ENCODE results near the gene LENEP.
A peak's percentile ranks its signal among the peaks of the same experiment; 100 is the strongest.
"Not testable (repeated sequence)": the region's sequence is repeated elsewhere in the genome, so short reads cannot be mapped to it uniquely, and the experiment has no call there.

LENEP gene

DNA sequence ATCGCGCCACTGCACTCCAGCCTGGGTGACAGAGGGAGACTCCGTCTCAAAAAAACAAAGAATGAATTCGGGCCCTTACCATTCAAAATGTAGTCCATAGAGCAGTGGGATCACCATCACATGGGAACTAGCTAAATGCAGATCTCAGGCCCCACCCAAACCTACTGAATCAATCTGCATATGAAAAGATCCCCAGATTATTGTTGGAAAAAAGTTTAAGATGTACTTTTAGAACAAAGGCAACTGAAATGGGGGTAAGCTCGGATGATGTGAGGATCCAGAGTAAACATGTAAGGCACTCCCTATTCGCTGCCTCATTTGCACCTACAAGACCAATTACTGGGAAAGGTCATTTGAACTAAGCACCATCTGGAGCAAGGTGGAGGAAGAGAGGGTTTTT is 11.0 kb upstream of the LENEP start:
- no peaks in the 10 kb centered on the region for H3K4me1 ChIP-seq
- no peak overlapping the region for H3K4me3 ChIP-seq (ENCODE audit: low read depth, low read length)
- H3K4me2 ChIP-seq (ENCODE audit: low read length): peak overlapping the region; percentile 63
- H3K79me2 ChIP-seq: peaks cover 7% of the 10 kb centered on the region
- peak overlapping the region; percentile 21 for H2AFZ ChIP-seq
- H3K9me3 ChIP-seq (ENCODE audit: control insufficient read depth, low read length): no peaks in the 10 kb centered on the region
- H3K27me3 ChIP-seq (ENCODE audit: control insufficient read depth, insufficient read depth, low read length): no peaks in the 10 kb centered on the region
- no peak overlapping the region for H3K27ac ChIP-seq
- no peaks in the 10 kb centered on the region for H3K36me3 ChIP-seq (ENCODE audit: control insufficient read depth, insufficient read depth, low read length)
- no peak overlapping the region for H3K9ac ChIP-seq
- TF ChIP-seq, protein P1, sequence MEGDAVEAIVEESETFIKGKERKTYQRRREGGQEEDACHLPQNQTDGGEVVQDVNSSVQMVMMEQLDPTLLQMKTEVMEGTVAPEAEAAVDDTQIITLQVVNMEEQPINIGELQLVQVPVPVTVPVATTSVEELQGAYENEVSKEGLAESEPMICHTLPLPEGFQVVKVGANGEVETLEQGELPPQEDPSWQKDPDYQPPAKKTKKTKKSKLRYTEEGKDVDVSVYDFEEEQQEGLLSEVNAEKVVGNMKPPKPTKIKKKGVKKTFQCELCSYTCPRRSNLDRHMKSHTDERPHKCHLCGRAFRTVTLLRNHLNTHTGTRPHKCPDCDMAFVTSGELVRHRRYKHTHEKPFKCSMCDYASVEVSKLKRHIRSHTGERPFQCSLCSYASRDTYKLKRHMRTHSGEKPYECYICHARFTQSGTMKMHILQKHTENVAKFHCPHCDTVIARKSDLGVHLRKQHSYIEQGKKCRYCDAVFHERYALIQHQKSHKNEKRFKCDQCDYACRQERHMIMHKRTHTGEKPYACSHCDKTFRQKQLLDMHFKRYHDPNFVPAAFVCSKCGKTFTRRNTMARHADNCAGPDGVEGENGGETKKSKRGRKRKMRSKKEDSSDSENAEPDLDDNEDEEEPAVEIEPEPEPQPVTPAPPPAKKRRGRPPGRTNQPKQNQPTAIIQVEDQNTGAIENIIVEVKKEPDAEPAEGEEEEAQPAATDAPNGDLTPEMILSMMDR (IDR thresholded peaks at IDR 0.05): no peak

DNA sequence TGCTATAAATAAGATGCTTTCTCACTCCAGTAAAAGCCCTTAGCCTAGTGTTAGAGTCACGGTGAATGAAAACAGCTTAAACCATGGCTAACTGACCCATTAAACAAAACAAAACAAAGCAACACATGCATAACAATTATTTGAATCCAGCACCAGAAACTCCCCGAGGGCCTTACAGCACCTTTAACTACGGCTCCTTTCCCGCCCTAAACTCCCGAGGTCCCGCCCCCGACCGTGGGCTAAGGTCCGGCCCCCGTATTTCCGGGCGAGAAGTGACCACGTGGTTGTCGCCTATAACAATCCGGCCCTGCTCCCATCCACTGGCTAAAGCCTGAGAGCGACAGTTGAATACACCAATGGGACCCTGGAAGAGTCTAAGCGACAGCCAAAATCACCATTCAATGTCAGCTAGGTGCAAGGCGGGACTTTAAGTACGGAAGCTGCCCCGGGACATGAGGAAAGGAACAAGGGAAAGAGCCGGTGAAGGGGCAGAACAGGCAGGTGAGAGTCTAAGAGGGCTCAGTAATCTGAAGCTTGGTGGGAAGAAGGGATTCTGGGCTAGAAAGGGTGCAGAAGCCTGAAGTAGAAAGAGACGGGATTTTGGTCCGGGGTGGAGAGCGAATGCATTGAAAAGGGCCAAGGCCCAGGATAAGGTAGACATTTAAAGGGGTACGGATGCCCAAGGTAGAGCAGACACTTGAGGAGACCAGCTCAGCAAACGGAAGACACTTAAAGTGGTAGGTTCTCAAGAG is 10.3 kb upstream of the LENEP start, which contains the start of gene FLAD1:
Gene FLAD1 (plus strand): TSS at position 448 of the 752 bp plus-strand sequence. CDS start 351 bp downstream, outside the sequence.
- H3K27me3 ChIP-seq (ENCODE audit: control insufficient read depth, insufficient read depth, low read length): no peaks in the 10 kb centered on the region
- no peak within 1 kb of the TSS for H3K9ac ChIP-seq
- H3K4me2 ChIP-seq (ENCODE audit: low read length): peak within 1 kb of the TSS; percentile 95
- H3K9me3 ChIP-seq (ENCODE audit: control insufficient read depth, low read length): no peaks in the 10 kb centered on the region
- H2AFZ ChIP-seq: peak within 1 kb of the TSS; percentile 65
- H3K4me1 ChIP-seq: no peaks in the 10 kb centered on the region
- no peaks in the 10 kb centered on the region for H3K36me3 ChIP-seq (ENCODE audit: control insufficient read depth, insufficient read depth, low read length)
- peaks cover 5% of the 10 kb centered on the region for H3K79me2 ChIP-seq
- peak within 1 kb of the TSS; percentile 18 for H3K27ac ChIP-seq
- TF ChIP-seq, protein P1 (IDR thresholded peaks at IDR 0.05): no peak
- peak within 1 kb of the TSS; percentile 83 for H3K4me3 ChIP-seq (ENCODE audit: low read depth, low read length)

DNA sequence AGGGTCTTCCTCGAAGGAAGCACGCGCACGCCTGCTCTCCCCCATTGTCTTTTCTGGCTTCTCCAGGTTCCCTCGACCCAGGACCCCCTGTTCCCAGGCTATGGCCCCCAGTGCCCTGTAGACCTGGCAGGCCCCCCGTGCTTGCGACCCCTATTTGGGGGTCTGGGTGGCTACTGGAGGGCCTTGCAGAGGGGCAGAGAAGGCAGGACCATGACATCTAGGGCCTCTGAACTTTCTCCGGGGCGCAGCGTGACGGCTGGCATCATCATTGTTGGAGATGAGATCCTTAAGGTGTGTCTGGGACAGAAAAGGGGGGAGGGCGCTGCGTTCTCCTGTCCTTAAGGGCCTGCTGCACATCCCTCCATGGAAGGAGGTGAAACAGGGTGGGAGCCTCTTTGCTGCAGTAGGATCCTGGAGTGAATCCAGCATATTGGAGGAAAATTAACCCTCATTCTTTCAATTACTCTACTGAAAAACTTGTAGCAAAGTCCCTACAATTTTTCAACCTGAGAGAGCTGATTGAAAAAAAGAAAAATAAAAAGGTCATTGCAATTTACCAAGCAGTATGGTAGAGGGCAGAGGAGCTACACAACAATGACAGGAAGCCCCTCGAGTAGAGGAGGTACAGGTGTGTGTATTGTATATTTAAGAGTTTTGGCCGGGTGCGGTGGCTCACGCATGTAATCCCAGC is 9.5 kb upstream of the LENEP start:
- Histone ChIP-seq H3K27ac (peak overlapping the region; percentile 18), H3K79me2 (peaks cover 5% of the 10 kb centered on the region), H3K27me3 (ENCODE audit: control insufficient read depth, insufficient read depth, low read length) (no peaks in the 10 kb centered on the region), H2AFZ (peak overlapping the region; percentile 65), H3K4me1 (no peaks in the 10 kb centered on the region), H3K9ac (no peak overlapping the region), H3K9me3 (ENCODE audit: control insufficient read depth, low read length) (no peaks in the 10 kb centered on the region), H3K36me3 (ENCODE audit: control insufficient read depth, insufficient read depth, low read length) (no peaks in the 10 kb centered on the region), H3K4me2 (ENCODE audit: low read length) (peak overlapping the region; percentile 95), H3K4me3 (ENCODE audit: low read depth, low read length) (peak overlapping the region; percentile 83)
- TF ChIP-seq, protein P1 (IDR thresholded peaks at IDR 0.05): no peak

DNA sequence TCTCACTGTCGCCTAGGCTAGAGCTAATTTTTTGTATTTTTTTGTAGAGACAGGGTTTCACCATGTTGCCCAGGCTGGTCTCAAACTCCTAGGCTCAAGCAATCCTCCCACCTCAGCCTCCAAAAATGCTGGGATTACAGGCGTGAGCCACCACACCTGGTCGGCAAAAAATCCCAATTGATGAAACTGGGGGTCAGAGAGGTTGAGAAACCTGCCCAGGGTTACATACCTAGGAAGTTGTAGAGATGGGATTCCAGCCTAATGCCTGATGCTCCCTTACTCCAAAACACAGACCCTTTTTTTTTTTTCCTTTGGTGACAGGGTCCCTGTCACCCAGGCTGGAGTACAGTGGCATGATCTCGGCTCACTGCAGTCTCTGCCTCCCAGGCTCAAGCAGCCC is 6.7 kb upstream of the LENEP start:
- H3K79me2 ChIP-seq; H3K27me3 ChIP-seq (ENCODE audit: control insufficient read depth, insufficient read depth, low read length); H3K4me3 ChIP-seq (ENCODE audit: low read depth, low read length); H3K4me1 ChIP-seq; H3K9ac ChIP-seq; H3K36me3 ChIP-seq (ENCODE audit: control insufficient read depth, insufficient read depth, low read length); H2AFZ ChIP-seq; H3K4me2 ChIP-seq (ENCODE audit: low read length); H3K27ac ChIP-seq; H3K9me3 ChIP-seq (ENCODE audit: control insufficient read depth, low read length): not testable (repeated sequence)

DNA sequence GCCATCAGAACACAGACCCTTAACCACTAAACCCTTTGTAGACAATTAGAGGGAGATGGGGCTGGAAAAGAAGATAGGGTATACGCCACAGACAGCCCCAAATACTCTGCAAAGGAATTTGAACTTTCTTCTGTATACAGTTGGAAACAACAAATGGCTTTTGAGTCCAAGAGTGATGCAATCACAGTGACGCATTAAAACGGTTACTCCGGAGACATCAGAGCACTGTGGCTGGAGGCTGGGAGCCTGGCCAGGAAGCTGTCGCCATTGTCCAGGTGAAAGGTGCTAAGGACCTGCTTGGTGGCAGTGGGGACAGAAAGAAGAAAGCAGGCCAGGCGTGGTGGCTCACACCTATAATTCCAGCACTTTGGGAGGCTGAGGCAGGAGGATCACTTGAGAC is 6.1 kb upstream of the LENEP start:
- Histone ChIP-seq H3K27me3 (ENCODE audit: control insufficient read depth, insufficient read depth, low read length) (no peaks in the 10 kb centered on the region), H3K27ac (no peak overlapping the region), H3K9me3 (ENCODE audit: control insufficient read depth, low read length) (no peaks in the 10 kb centered on the region), H3K9ac (no peak overlapping the region), H3K4me3 (ENCODE audit: low read depth, low read length) (no peak overlapping the region), H3K4me2 (ENCODE audit: low read length) (no peak overlapping the region), H3K79me2 (peaks cover 5% of the 10 kb centered on the region), H3K36me3 (ENCODE audit: control insufficient read depth, insufficient read depth, low read length) (no peaks in the 10 kb centered on the region), H2AFZ (no peak overlapping the region), H3K4me1 (no peaks in the 10 kb centered on the region)
- TF ChIP-seq, protein P1 (IDR thresholded peaks at IDR 0.05): no peak
